Vagina (tissue), 2 donors: ENCODE measurements around the gene GSTM5. TPM values are rescaled to one million over a fixed set of nuclear protein-coding genes. Genes with fewer than 3 reads are reported as not detected.
A peak's percentile ranks its signal among the peaks of the same experiment; 100 is the strongest.

Source experiments
- DNase-seq, 2 donors: peaks; one replicate each; pipeline ENCODE4 v3.0.0-alpha.2; 2017; ENCODE audit errors: extremely low spot score in 2 of 2
- H3K27ac ChIP-seq: fragments of 200-600 bp; sonication (generic); one replicate; pipeline ENCODE4 v1.5.1; 2019
- H3K27me3 ChIP-seq: fragments of 200-600 bp; sonication (generic); one replicate; pipeline ENCODE4 v1.5.1; 2019
- H3K36me3 ChIP-seq, 2 donors: fragments of 200-600 bp; sonication (generic); one replicate each; pipeline ENCODE4 v1.5.1; 2017 to 2019
- H3K4me1 ChIP-seq: fragments of 200-600 bp; sonication (generic); one replicate; pipeline ENCODE4 v1.5.1; 2019
- H3K4me3 ChIP-seq, 2 donors: fragments of 200-600 bp; sonication (generic); 1 replicate in 1 of 2; 2 replicates in 1 of 2; pipeline ENCODE4 v1.5.1; 2016 to 2019
- H3K9me3 ChIP-seq: fragments of 200-600 bp; sonication (generic); one replicate; pipeline ENCODE4 v1.5.1; 2019
- POLR2A ChIP-seq, 2 donors: fragments of 450-650 bp; IDR thresholded peaks; one replicate each; pipeline ENCODE4 v1.6.1; 2017; ENCODE audit warnings: antibody characterized with exemption in 2 of 2, mild to moderate bottlenecking in 2 of 2, moderate library complexity in 2 of 2
- POLR2AphosphoS5 ChIP-seq, 2 donors: sonication (generic); formaldehyde crosslinking; IDR thresholded peaks; one replicate each; pipeline ENCODE4 v1.9.0; 2017; ENCODE audit warnings: antibody characterized with exemption in 2 of 2, mild to moderate bottlenecking in 2 of 2, low read depth in 1 of 2; ENCODE audit not compliant: insufficient read depth in 1 of 2
- intact Hi-C: fragments of 100-400 bp; cut with DNase I; formaldehyde crosslinking; loops from one replicate; pipeline ENCODE4 v1.15.1; 2023
- total RNA-seq: library from RNA; depleted of rRNA; stranded (reverse); fragments of >200 nt; gene quantifications from one replicate; pipeline ENCODE4 v1.2.3, GENCODE V29; 2016
- TF ChIP-seq, protein P1 (sequence below), 3 experiments: fragments of 450-650 bp in 2 of 3; fragments of 200-600 bp in 1 of 3; sonication (generic) in 1 of 3; IDR thresholded peaks; one replicate each; pipeline ENCODE4 v1.5.1; 2017 to 2019; ENCODE audit warnings: antibody characterized with exemption in 3 of 3, mild to moderate bottlenecking in 2 of 3, moderate library complexity in 2 of 3

The GSTM5 gene
- total RNA-seq, 1 donor from 2014 or later, result 21.1 TPM

DNA sequence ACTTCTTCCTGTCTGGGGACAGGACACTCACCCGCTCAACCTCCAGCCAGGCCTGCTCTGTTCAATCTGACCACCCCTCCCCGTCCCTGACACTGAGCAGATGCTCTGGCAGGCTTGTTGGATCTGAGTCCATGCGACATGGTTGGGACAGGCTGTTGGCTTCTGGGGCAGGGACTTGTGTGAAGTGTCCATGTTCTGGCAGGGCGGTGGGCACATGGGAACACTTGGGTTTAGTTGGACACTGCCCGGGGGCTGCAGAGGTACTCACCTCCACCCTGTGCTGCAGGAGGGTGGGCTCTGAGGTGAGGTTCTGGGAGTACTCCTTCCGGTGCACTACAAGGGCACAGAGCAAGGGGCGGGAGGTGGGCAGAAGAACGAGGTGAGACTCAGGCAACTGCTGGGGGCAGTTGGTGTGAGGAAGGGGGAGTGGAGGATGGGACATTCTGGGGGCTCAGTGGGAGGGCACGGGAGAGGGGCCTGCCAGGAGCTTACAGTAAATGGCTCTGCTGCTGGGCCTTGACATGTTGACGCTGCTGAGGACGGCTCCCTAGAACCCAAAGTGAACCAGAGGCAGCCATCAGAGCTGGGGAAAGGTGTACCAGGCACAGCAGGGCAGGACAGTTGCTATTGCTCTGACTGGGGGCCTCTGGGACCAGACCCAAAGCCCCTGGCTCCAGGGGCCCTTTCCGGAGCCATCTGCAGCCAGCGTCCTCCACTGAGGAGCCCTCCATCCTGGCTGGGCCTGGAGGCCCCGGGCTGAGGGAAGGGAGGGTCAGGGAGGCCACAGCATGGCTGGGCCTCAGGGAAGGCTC is 49.4 kb downstream of the GSTM5 start:
- intact Hi-C loops, result no loop called here
- no peak overlapping the region for H3K27ac ChIP-seq
- DNase-seq, result no peak

DNA sequence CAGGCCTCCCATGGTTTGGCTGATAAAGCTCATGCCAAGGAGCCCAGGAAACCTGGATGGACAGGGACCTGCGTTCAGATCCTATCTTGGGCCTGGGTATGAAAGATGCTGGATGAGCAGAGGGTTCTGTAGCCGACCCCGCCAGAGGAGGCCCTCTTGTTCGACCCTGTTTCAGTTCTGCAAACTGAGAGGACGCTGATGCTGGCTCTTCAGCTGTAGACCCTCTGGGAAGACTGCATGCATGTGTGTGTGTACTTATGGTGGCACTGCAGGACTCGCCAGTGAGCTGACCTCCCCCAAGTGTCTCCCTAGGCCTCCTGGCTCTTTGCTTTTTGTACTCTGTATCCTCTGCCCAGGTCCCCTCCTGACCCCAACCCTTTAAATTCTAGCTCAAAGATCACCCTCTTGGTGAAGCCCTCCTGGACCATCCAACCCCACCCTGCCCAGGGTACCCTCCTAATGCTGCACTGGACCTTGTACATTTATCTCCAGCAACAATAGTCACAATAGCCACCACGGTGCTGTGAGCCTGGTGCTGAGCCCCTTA is 50.1 kb downstream of the GSTM5 start:
- TF ChIP-seq POLR2AphosphoS5 (IDR thresholded peaks at IDR 0.05; ENCODE audit: insufficient read depth in 1 of 2, low read depth in 1 of 2) (no peak), POLR2A (IDR thresholded peaks at IDR 0.05) (no peak)
- TF ChIP-seq, protein P1, sequence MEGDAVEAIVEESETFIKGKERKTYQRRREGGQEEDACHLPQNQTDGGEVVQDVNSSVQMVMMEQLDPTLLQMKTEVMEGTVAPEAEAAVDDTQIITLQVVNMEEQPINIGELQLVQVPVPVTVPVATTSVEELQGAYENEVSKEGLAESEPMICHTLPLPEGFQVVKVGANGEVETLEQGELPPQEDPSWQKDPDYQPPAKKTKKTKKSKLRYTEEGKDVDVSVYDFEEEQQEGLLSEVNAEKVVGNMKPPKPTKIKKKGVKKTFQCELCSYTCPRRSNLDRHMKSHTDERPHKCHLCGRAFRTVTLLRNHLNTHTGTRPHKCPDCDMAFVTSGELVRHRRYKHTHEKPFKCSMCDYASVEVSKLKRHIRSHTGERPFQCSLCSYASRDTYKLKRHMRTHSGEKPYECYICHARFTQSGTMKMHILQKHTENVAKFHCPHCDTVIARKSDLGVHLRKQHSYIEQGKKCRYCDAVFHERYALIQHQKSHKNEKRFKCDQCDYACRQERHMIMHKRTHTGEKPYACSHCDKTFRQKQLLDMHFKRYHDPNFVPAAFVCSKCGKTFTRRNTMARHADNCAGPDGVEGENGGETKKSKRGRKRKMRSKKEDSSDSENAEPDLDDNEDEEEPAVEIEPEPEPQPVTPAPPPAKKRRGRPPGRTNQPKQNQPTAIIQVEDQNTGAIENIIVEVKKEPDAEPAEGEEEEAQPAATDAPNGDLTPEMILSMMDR (IDR thresholded peaks at IDR 0.05), result no peak
- no peak overlapping the region for H3K4me3 ChIP-seq
- no peaks in the 10 kb centered on the region for H3K36me3 ChIP-seq
- intact Hi-C loops, result no loop called here
- no peaks in the 10 kb centered on the region for H3K9me3 ChIP-seq
- no peak for DNase-seq
- H3K4me1 ChIP-seq, result peaks cover 11% of the 10 kb centered on the region
- H3K27ac ChIP-seq, result no peak overlapping the region
- no peaks in the 10 kb centered on the region for H3K27me3 ChIP-seq

More for the DNA sequence above, 49.4 kb downstream of the GSTM5 start:
- Histone ChIP-seq H3K4me1 (peaks cover 11% of the 10 kb centered on the region), H3K4me3 (no peak overlapping the region), H3K9me3 (no peaks in the 10 kb centered on the region), H3K27me3 (no peaks in the 10 kb centered on the region), H3K36me3 (no peaks in the 10 kb centered on the region)
- TF ChIP-seq POLR2AphosphoS5 (IDR thresholded peaks at IDR 0.05; ENCODE audit: insufficient read depth in 1 of 2, low read depth in 1 of 2) (no peak), POLR2A (IDR thresholded peaks at IDR 0.05) (no peak)
- TF ChIP-seq, protein P1 (IDR thresholded peaks at IDR 0.05), result no peak

DNA sequence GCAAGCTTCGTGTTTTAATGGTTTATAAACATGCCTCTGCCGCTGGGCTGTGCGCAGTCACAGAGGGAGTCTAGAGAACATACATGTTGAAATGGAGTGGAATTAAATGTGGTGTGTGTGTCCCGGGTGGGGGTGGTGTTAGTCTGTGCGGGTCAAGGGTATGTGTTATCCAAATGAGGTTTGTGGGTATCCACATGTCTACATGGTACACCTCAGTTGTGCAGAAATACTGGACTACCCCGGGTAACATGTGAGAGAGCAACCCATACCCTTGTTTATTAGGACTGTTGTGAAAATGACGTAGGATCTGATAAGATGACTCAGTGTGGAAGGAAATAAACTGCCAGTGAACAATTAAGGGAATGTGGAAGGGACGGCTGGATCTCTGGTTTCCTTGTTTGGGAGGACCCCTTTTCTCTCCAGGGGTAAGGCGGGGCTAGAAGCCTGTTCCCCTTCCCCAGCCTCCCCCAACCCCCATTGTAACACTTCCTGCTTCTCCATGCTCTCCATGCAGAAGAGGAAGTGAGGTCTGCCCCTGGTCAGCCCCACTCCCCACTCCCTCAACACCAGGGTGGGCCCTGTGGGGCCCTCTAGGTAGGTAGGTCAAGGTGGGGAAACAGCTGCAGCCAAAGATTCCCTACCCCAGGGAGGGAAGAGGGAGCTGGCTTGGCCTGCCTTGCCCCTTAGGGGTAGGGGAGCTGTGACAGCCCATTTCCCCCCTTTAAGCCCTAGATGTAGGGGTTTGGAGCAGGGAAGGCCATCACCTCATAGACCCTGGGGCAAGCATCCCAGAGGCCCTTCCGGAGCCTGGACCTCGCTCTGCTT is 51.0 kb downstream of the GSTM5 start:
- no peak overlapping the region for H3K4me3 ChIP-seq

DNA sequence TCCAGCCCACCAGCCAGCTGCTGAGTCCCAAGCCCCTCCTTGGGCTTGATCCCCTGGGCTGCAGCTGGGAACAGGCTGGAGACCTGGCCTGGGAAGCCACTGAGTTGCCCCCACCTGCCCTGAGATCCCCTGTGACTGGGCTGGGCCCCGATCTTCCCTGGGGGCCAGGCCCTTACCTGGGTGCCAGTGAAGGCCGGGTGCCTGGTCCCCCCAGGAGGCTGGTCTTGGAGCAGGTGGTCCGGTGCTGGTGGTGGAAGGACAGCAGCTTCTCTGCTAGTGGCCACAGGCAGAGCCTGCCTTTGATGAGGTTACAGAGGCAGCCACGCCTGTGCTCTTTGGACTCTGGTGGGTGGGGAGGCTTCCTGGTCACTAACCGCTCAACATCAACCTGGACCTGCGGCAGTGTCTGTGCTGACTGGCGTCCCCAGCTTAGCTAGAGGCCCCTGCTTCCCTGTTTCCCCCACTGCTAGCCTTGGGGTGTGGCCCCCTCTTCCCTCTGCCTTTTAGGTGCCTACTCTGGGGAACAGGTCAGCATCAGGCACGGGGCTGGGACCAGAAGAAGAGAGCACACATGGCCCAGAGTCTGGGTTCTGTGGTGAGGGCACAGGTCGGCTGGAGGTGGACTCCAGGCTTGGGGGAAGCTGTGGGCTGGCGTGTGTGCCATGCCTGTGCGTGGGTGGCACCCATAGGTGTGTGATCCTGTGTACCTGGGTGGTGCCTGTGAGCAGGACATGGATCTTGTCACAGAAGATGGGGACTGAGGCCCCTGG is 51.8 kb downstream of the GSTM5 start, which contains the start of gene EPS8L3:
Gene EPS8L3, minus strand, starts transcription at position 278 of the 770 bp plus-strand sequence. CDS start 2,174 bp downstream, outside the sequence.
- Histone ChIP-seq H3K4me3 (no peak within 1 kb of the TSS), H3K4me1 (peaks cover 11% of the 10 kb centered on the region), H3K9me3 (no peaks in the 10 kb centered on the region), H3K36me3 (no peaks in the 10 kb centered on the region), H3K27ac (peak within 1 kb of the TSS; percentile 12), H3K27me3 (no peaks in the 10 kb centered on the region)
- intact Hi-C loops, result no loop called here
- TF ChIP-seq POLR2AphosphoS5 (IDR thresholded peaks at IDR 0.05; ENCODE audit: insufficient read depth in 1 of 2, low read depth in 1 of 2) (no peak), POLR2A (IDR thresholded peaks at IDR 0.05) (no peak)
- TF ChIP-seq, protein P1 (IDR thresholded peaks at IDR 0.05), result no peak
- DNase-seq, result no peak

More for the DNA sequence above, 51.0 kb downstream of the GSTM5 start:
- H3K9me3 ChIP-seq, result no peaks in the 10 kb centered on the region
- no peaks in the 10 kb centered on the region for H3K36me3 ChIP-seq
- intact Hi-C loops, result no loop called here
- H3K4me1 ChIP-seq, result peaks cover 11% of the 10 kb centered on the region
- TF ChIP-seq, protein P1 (IDR thresholded peaks at IDR 0.05), result no peak
- no peak for TF ChIP-seq POLR2A (IDR thresholded peaks at IDR 0.05)
- TF ChIP-seq POLR2AphosphoS5 (IDR thresholded peaks at IDR 0.05; ENCODE audit: insufficient read depth in 1 of 2, low read depth in 1 of 2), result no peak
- H3K27me3 ChIP-seq, result no peaks in the 10 kb centered on the region
- peak overlapping the region; percentile 12 for H3K27ac ChIP-seq
- DNase-seq, result no peak
